ENCODE data around the gene SLAMF7. TPM values are rescaled to one million over a fixed set of nuclear protein-coding genes. Genes with fewer than 3 reads are reported as not detected.

SLAMF7 gene
- total and polyA plus RNA-seq, 2 of the 8 experiments (the other 6 are each of a cell fraction or from before 2014, with no cell fraction given): not detected

DNA sequence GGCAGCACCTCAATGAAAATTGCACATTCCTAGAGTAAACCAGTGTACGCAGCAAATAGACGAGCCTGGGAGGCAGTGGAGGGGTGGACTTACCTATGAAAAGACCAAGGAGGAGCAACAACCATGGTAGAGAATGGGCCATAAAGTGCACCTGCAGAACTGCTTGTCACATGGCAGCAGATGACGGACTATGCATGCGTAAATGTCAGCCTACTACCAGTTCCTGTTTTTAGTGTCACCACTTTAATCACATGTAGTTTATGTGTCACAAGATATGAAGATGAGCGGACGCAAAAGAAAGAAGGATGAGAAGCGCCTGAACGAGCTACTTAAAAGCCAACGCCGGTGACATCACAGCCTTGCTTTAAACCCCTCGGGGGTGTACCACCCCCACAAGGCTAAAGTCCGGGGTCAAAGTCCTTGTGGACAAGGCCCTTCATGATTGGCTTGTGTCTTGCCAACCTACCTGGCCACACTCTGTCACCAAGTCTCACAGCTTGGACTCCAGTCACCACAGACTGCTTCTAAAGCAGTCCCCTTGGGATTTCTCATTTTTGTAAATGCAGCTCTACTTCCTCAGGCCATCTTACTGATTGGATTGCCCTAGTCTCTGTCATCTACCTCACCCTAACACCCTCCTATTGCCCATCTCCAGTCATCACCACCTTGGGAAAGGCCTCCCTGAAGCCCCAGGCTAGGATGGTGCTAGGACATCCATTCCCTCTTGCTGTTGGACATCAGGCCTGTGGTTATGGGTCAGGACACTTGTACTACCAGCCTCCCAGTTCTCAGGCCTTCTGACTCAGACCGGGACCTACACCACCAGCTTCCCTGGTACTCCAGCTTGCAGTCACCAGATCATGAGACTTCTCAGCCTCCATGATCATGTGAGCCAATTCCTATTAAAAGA, 50.9 kb downstream of the SLAMF7 start:
- CTCF ChIA-PET (ENCODE audit: partially characterized antibody): interaction anchor here (1.1 to 10.7 kb wide), 9 partner anchors 9 to 162 kb away, joined by 3 to 80 read pairs (median 3); no protein-coding TSS in a partner anchor
- no peak overlapping the region for H2BK120ac ChIP-seq (replicated peaks; ENCODE audit: low read depth, low read length)
- no peak for TF ChIP-seq EP300 (IDR thresholded peaks at IDR 0.05; ENCODE audit: borderline replicate concordance in 1 of 2, low read depth in 2 of 2, low read length in 2 of 2)
- TF ChIP-seq CREB1 (IDR thresholded peaks at IDR 0.05): no peak
- no peak for TF ChIP-seq SP2 (IDR thresholded peaks at IDR 0.05; ENCODE audit: low read length)
- TF ChIP-seq SRF (IDR thresholded peaks at IDR 0.05; ENCODE audit: low read depth, low read length): no peak
- no peak for TF ChIP-seq RBBP5 (IDR thresholded peaks at IDR 0.05; ENCODE audit: borderline replicate concordance, low read depth, low read length)
- no peak for TF ChIP-seq PHF8 (conservative IDR thresholded peaks at IDR 0.05; ENCODE audit: low read depth, low read length)
- TF ChIP-seq SAP30 (IDR thresholded peaks at IDR 0.05; ENCODE audit: insufficient read depth, insufficient replicate concordance, low read length): no peak
- no peak for TF ChIP-seq TCF12 (IDR thresholded peaks at IDR 0.05; ENCODE audit: low read depth, low read length)
- no peak for TF ChIP-seq FOSL1 (IDR thresholded peaks at IDR 0.05; ENCODE audit: insufficient read depth, low read depth, low read length)
- TF ChIP-seq KDM4A (IDR thresholded peaks at IDR 0.05; ENCODE audit: low read depth, low read length, severe bottlenecking): no peak
- TF ChIP-seq JUND (IDR thresholded peaks at IDR 0.05; ENCODE audit: low read length): no peak
- no peak for TF ChIP-seq ASH2L (IDR thresholded peaks at IDR 0.05; ENCODE audit: low read length)
- TF ChIP-seq POU5F1 (IDR thresholded peaks at IDR 0.05; ENCODE audit: low read depth, low read length): no peak

More for the DNA sequence above, 50.9 kb downstream of the SLAMF7 start:
- Histone ChIP-seq H3K14ac (ENCODE audit: insufficient read length) (no peak overlapping the region), H3K79me2 (ENCODE audit: control insufficient read depth in 1 of 2, insufficient read depth in 2 of 2, low read length in 2 of 2) (no peaks in the 10 kb centered on the region), H4K5ac (ENCODE audit: insufficient read length, low read depth, low read length) (no peak overlapping the region), H2AFZ (ENCODE audit: low read length) (no peak overlapping the region), H2AK5ac (ENCODE audit: low read depth, low read length) (no peak overlapping the region), H3K27me3 (replicated peaks in 1 of 4; ENCODE audit: control insufficient read depth in 3 of 4, extremely low read depth in 1 of 4, insufficient read depth in 3 of 4, low read length in 3 of 4) (no peaks in the 10 kb centered on the region), H4K91ac (replicated peaks; ENCODE audit: insufficient read length, low read length) (no peak overlapping the region), H3K56ac (replicated peaks; ENCODE audit: insufficient read length, low read depth, low read length) (no peak overlapping the region), H2BK5ac (ENCODE audit: low read depth, low read length) (no peak overlapping the region), H3K27ac (ENCODE audit: low read depth, low read length) (no peak overlapping the region), H3K9me3 (ENCODE audit: insufficient read depth in 2 of 2, low read depth in 1 of 2, low read length in 1 of 2) (no peaks in the 10 kb centered on the region), H3K18ac (ENCODE audit: extremely low read depth, low read length) (no peak overlapping the region), H3K4me2 (ENCODE audit: insufficient read depth in 1 of 2, low read depth in 2 of 2, low read length in 2 of 2) (no peak overlapping the region), H3K4me1 (replicated peaks in 1 of 4; ENCODE audit: control insufficient read depth in 3 of 4, insufficient read depth in 4 of 4, low read length in 3 of 4) (no peaks in the 10 kb centered on the region), H4K8ac (ENCODE audit: extremely low read depth, insufficient read depth, low read length) (no peak overlapping the region), H2BK15ac (ENCODE audit: low read length) (no peak overlapping the region), H3K9ac (replicated peaks in 1 of 4; ENCODE audit: extremely low read depth in 1 of 4, low read depth in 3 of 4, low read length in 3 of 4) (no peak overlapping the region), H4K20me1 (replicated peaks in 1 of 2; ENCODE audit: control insufficient read depth in 1 of 2, insufficient read depth in 2 of 2, low read length in 2 of 2) (no peaks in the 10 kb centered on the region), H3K36me3 (ENCODE audit: control insufficient read depth in 2 of 4, insufficient read depth in 4 of 4, low read length in 3 of 4) (no peaks in the 10 kb centered on the region), H3K79me1 (ENCODE audit: low read depth, low read length) (no peaks in the 10 kb centered on the region), H2BK12ac (ENCODE audit: low read depth, low read length) (no peak overlapping the region), H3K4ac (replicated peaks; ENCODE audit: insufficient read length, low read depth, low read length) (no peak overlapping the region), H3K23me2 (ENCODE audit: low read depth, low read length) (no peaks in the 10 kb centered on the region), H3K23ac (ENCODE audit: insufficient read length) (no peak overlapping the region), H3K4me3 (ENCODE audit: extremely low read depth in 1 of 4, insufficient read depth in 2 of 4, low read depth in 3 of 4, low read length in 4 of 4) (no peak overlapping the region), H2BK20ac (ENCODE audit: low read length) (no peak overlapping the region)
- POLR2A ChIA-PET (ENCODE audit: partially characterized antibody): interaction anchor here (1.1 to 1.9 kb wide), 2 partner anchors 9 to 13 kb away, joined by 3 to 5 read pairs; no protein-coding TSS in a partner anchor
- FAIRE-seq (no peak), DNase-seq (ENCODE audit: low read depth in 1 of 2, low spot score in 2 of 2) (no peak)
- WGBS, 2 experiments (ENCODE audit: extremely low coverage in 1 of 2, insufficient coverage in 1 of 2, insufficient read length in 1 of 2, insufficient replicate concordance in 2 of 2, low coverage in 1 of 2, low lambda C conversion rate in 2 of 2, missing lambda C conversion rate in 1 of 2): 90% methylated on average over 13 of the region's 13 CpGs; no CpG with 5 or more reads in 1 of the 2 experiments

All from H1 (cell line).